ENCODE measurements around the gene CENPN. TPM values are rescaled to one million over a fixed set of nuclear protein-coding genes. Genes with fewer than 3 reads are reported as not detected.

The CENPN gene
- total RNA-seq, 1 experiment from 2014 or later, result 78.6 TPM

DNA sequence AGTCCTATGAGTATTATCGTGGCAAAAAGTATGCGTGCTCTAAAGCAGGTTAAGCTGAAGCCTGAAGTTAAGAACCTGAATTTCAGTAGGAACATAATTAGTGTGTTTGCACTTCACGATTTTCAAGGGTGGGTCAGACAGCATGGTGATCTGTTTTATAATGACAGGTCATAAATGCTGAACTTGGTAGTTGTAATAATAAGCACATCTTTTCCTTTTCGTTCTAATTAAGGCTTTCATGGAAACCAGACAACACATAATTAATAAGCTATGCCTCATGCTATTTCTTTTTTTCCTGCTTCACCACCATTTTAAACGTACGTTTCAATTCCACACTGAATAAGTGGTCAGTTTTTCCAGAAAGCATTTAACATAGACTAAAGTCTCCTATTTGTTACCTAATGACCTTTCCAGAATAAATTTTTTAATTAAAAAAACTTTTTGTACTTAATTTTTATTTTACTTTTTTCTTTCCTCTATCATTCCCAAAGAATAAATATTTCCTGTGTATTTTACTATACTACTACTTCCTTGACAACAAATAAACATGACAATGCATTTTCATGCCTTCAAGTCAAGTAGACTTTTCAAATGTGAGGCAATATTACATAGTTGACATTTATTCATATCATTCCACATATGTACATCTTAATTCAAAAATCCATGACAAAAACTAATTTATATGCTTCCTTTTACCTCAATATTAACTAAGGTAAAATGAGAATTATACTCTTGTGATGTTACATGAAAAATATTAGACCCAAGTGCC lies 22.7 kb upstream of the CENPN start:
- Histone ChIP-seq H3K18ac (ENCODE audit: insufficient read length, low read depth, low read length) (no peak overlapping the region), H3K56ac (ENCODE audit: insufficient read length, low read depth, low read length) (no peak overlapping the region), H3K79me1 (ENCODE audit: insufficient read depth, low read depth, low read length, poor library complexity, severe bottlenecking) (no peaks in the 10 kb centered on the region), H2AK5ac (ENCODE audit: insufficient read length, low read length) (no peak overlapping the region), H3K4ac (ENCODE audit: low read depth, low read length) (no peak overlapping the region), H3K14ac (ENCODE audit: insufficient read depth, low read length) (no peak overlapping the region), H2AFZ (ENCODE audit: low read length) (no peak overlapping the region), H3K9ac (ENCODE audit: extremely low read depth, insufficient read length, low read length) (no peak overlapping the region), H2BK5ac (ENCODE audit: insufficient read length, low read length) (no peak overlapping the region), H3K27me3 (ENCODE audit: insufficient read depth, low read length) (no peaks in the 10 kb centered on the region), H4K20me1 (ENCODE audit: control insufficient read depth, insufficient read depth, insufficient read length) (no peaks in the 10 kb centered on the region), H2BK15ac (ENCODE audit: low read depth, low read length) (no peak overlapping the region), H3K4me2 (ENCODE audit: insufficient read depth, insufficient read length, low read length) (no peak overlapping the region), H3T11ph (ENCODE audit: low read length) (no peak overlapping the region), H3K4me1 (ENCODE audit: insufficient read depth, low read length) (peaks cover 6% of the 10 kb centered on the region; the same call in 1 of the 2 replicates), H2BK12ac (ENCODE audit: insufficient read length, low read depth, low read length) (no peak overlapping the region), H2BK20ac (ENCODE audit: low read depth, low read length, poor library complexity, severe bottlenecking) (no peak overlapping the region), H3K79me2 (ENCODE audit: insufficient read depth, low read length) (no peaks in the 10 kb centered on the region), H4K5ac (ENCODE audit: insufficient read length, low read depth, low read length) (no peak overlapping the region), H3K23ac (ENCODE audit: insufficient read length, low read depth, low read length) (no peak overlapping the region), H4K91ac (ENCODE audit: insufficient read length, low read depth, low read length) (no peak overlapping the region), H3K27ac (ENCODE audit: insufficient read length, low read depth, low read length) (no peak overlapping the region), H3K23me2 (ENCODE audit: insufficient read length, low read depth, low read length, poor library complexity, severe bottlenecking) (no peaks in the 10 kb centered on the region), H3K9me3 (ENCODE audit: control insufficient read depth, low read depth, low read length) (no peaks in the 10 kb centered on the region), H2BK120ac (ENCODE audit: low read depth, low read length, poor library complexity, severe bottlenecking) (no peak overlapping the region), H4K8ac (replicated peaks; ENCODE audit: insufficient read length, low read depth, low read length) (no peak overlapping the region)
- TF ChIP-seq CTCF (conservative IDR thresholded peaks at IDR 0.05), result no peak
- DNase-seq, result no peak
- peaks cover 4% of the 10 kb centered on the region for H3K27me3 Mint-ChIP-seq (ENCODE audit: low read depth)
- peaks cover 2 to 6% (median 5%) of the 10 kb centered on the region in 3 experiments; a peak in 6 of 7 replicates for H3K36me3 Mint-ChIP-seq (ENCODE audit: insufficient read depth in 1 of 3, low read depth in 3 of 3)
- no peak overlapping the region for H3K27ac Mint-ChIP-seq
- peaks cover 27 to 32% of the 10 kb centered on the region in 2 experiments for H3K4me1 Mint-ChIP-seq
- no peaks in the 10 kb centered on the region for H3K9me3 Mint-ChIP-seq
- H3K4me3 Mint-ChIP-seq, result no peak overlapping the region
- WGBS (ENCODE audit: extremely low coverage, insufficient read length, low lambda C conversion rate), result no CpG with 5 or more reads among the region's 6 CpGs
